Measurements from ENCODE around the gene TMEM62. TPM values are rescaled to one million over a fixed set of nuclear protein-coding genes. Genes with fewer than 3 reads are reported as not detected.

The TMEM62 gene
- polyA plus RNA-seq, 3 donors: 10.5 to 11.3 (median 10.8) TPM

DNA sequence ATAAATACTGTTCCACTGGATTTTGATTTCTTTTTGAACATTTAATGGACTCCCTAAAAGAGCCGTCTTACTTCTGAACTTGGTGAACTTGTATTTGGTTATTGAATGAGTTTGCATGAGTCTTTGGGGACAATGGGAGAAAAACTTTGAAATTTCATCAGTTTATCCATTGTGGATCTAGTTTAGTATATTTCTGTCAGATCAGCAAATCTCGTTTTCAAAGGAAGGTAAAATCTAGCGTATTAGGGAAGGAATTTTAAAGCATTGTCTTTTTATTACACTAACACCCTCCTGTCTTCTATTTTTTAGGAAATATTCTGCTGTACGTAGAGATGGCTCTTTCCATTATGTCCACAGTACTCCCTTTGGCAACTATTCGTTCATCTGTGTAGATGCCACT, 12.8 kb downstream of the TMEM62 start:
- H4K20me1 ChIP-seq (ENCODE audit: insufficient read depth, low read length): no peaks in the 10 kb centered on the region
- peaks cover 54 to 65% of the 10 kb centered on the region in 2 donors for H3K36me3 ChIP-seq (replicated peaks in 1 of 2; ENCODE audit: control insufficient read depth in 1 of 2, insufficient read depth in 2 of 2, low read length in 2 of 2)
- H2AFZ ChIP-seq (ENCODE audit: insufficient read depth, low read depth, low read length, poor library complexity, severe bottlenecking): no peak overlapping the region
- peaks cover 3% of the 10 kb centered on the region for H3K79me2 ChIP-seq (ENCODE audit: insufficient read depth, low read length)
- Mint-ChIP-seq H3K9me3 (no peaks in the 10 kb centered on the region), H3K27ac (no peak overlapping the region), H3K4me1 (peaks cover 14% of the 10 kb centered on the region), H3K27me3 (ENCODE audit: low read depth in 3 of 3) (no peaks in the 10 kb centered on the region), H3K4me3 (no peak overlapping the region), H3K36me3 (peaks cover 39 to 57% of the 10 kb centered on the region in 2 donors)
- H3K27me3 ChIP-seq (ENCODE audit: control insufficient read depth in 2 of 2, insufficient read depth in 2 of 2, low read length in 2 of 2): no peaks in the 10 kb centered on the region
- no peak overlapping the region for H3K4me2 ChIP-seq (replicated peaks; ENCODE audit: extremely low read depth, low read length, poor library complexity, severe bottlenecking)
- H3K4me3 ChIP-seq (replicated peaks in 1 of 3; ENCODE audit: low read depth in 2 of 3, low read length in 3 of 3): no peak overlapping the region
- no peak for TF ChIP-seq CTCF (IDR thresholded peaks at IDR 0.05)
- H3K27ac ChIP-seq (ENCODE audit: low read depth in 1 of 2, low read length in 2 of 2): no peak overlapping the region
- no peaks in the 10 kb centered on the region for H3K9me3 ChIP-seq (replicated peaks in 1 of 2; ENCODE audit: control insufficient read depth in 1 of 2, insufficient read depth in 1 of 2, low read length in 2 of 2)
- intact Hi-C loops (cut with micrococcal nuclease): loop anchor here in 1 of 2 donors (5.0 kb wide), 1 partner anchor 39 kb away; the partner anchor contains the start of gene UBR1
- WGBS (ENCODE audit: insufficient coverage): 100% methylated on average over 1 of the region's 5 CpGs
- no peak for DNase-seq
- peaks cover 13 to 18% of the 10 kb centered on the region in 2 donors for H3K4me1 ChIP-seq (ENCODE audit: control insufficient read depth in 1 of 2, insufficient read depth in 2 of 2, low read length in 2 of 2)
- H3K9ac ChIP-seq (ENCODE audit: insufficient read depth, low read length, poor library complexity, severe bottlenecking): no peak overlapping the region

- H3K36me3 Mint-ChIP-seq: peaks cover 56 to 77% of the 10 kb centered on the region in 2 donors
- WGBS (ENCODE audit: insufficient coverage): no CpG with 5 or more reads among the region's 5 CpGs
- intact Hi-C loops (cut with micrococcal nuclease): no loop called here
Measured at GRCh38 chr15:43150191-43150929, 17.0 kb downstream of the TMEM62 start.

More at GRCh38 chr15:43150191-43150929, 17.0 kb downstream of the TMEM62 start:
- Mint-ChIP-seq H3K9me3 (no peaks in the 10 kb centered on the region), H3K27me3 (ENCODE audit: low read depth in 3 of 3) (no peaks in the 10 kb centered on the region), H3K27ac (peak overlapping the region in 1 of 7 donors; percentile 2), H3K4me1 (no peaks in the 10 kb centered on the region), H3K4me3 (no peak overlapping the region)
- Histone ChIP-seq H3K4me2 (replicated peaks; ENCODE audit: extremely low read depth, low read length, poor library complexity, severe bottlenecking) (no peak overlapping the region), H3K9ac (ENCODE audit: insufficient read depth, low read length, poor library complexity, severe bottlenecking) (no peak overlapping the region), H2AFZ (ENCODE audit: insufficient read depth, low read depth, low read length, poor library complexity, severe bottlenecking) (no peak overlapping the region), H3K27ac (ENCODE audit: low read depth in 1 of 2, low read length in 2 of 2) (no peak overlapping the region), H3K79me2 (ENCODE audit: insufficient read depth, low read length) (no peaks in the 10 kb centered on the region), H4K20me1 (ENCODE audit: insufficient read depth, low read length) (no peaks in the 10 kb centered on the region), H3K4me1 (ENCODE audit: control insufficient read depth in 1 of 2, insufficient read depth in 2 of 2, low read length in 2 of 2) (no peaks in the 10 kb centered on the region), H3K27me3 (ENCODE audit: control insufficient read depth in 2 of 2, insufficient read depth in 2 of 2, low read length in 2 of 2) (no peaks in the 10 kb centered on the region), H3K4me3 (replicated peaks in 1 of 3; ENCODE audit: low read depth in 2 of 3, low read length in 3 of 3) (no peak overlapping the region), H3K9me3 (replicated peaks in 1 of 2; ENCODE audit: control insufficient read depth in 1 of 2, insufficient read depth in 1 of 2, low read length in 2 of 2) (no peaks in the 10 kb centered on the region), H3K36me3 (replicated peaks in 1 of 2; ENCODE audit: control insufficient read depth in 1 of 2, insufficient read depth in 2 of 2, low read length in 2 of 2) (peaks cover 75 to 98% of the 10 kb centered on the region in 2 donors)
- peak in 1 of 3 donors; percentile 34 for DNase-seq
- no peak for TF ChIP-seq CTCF (IDR thresholded peaks at IDR 0.05)
